ENCODE results near the gene KRT33A. TPM values are rescaled to one million over a fixed set of nuclear protein-coding genes. Genes with fewer than 3 reads are reported as not detected.

The KRT33A gene
- polyA plus RNA-seq, 3 donors = not detected

DNA sequence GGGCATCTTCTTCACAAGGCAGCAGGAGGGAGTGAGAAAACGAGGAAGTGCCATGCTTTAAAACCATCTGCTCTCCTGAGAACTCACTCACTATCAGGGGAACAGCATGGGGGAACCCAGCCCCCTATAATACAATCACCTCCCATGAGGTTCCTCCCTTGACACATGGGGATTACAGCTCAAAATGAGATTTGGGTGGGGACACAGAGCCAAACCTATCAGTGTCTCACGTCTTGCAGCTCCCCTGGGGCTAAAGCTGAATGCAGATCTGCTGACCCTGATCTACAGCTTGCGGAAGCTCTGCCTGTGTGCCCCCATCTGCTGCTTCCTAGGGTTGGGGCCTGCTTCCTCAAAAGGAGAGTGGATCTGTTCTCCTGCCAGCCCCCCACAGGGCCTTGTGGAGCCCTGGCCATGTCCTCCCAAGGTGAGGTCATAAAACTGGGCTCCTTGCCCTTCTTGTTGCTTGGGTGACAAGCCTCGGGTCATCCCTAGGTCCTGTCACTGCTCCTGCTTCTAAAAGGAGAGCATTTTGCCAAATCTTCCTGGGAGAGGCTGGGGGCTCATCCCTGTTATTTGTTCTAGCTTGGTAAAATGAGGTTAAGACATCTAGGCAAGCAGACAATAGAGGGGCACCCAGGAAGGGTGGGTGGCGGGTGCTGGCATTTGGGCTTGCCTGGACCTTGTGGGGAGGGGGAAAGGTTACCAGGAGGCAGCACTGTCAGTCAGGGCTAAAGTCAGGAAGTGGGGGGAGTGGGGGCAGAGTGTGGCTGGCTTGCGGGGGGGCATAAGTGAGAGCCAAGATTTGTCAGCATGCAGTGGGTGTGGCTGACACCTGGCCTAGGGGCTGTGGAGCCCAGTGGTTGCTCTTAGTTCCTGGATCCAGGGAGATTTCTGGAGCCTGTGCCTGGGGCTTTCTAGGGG lies 16.0 kb downstream of the KRT33A start:
- DNase-seq (ENCODE audit: extremely low read depth in 1 of 11, low read depth in 9 of 11, low spot score in 4 of 11) = no peak

DNA sequence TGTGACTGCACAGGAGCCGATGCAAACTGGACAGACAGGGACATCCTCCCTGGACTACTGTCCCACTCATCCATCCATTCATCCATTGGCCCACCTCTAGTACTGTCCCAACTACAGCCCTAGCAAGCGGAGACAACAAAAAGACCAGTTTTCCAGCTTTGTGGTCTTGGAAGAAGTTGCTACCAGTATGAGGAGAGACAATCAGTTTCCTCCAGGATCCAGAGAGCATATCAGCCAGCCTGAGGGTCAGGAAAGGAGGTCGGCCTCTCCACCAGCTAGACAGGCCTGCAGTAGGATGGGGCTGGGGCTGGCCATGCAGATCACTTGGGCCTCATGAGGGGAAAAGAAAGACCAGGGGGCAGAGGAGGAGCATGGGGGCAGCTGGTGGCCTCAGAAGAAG lies 16.8 kb downstream of the KRT33A start:
- no peak for DNase-seq (ENCODE audit: extremely low read depth in 1 of 11, low read depth in 9 of 11, low spot score in 4 of 11)

DNA sequence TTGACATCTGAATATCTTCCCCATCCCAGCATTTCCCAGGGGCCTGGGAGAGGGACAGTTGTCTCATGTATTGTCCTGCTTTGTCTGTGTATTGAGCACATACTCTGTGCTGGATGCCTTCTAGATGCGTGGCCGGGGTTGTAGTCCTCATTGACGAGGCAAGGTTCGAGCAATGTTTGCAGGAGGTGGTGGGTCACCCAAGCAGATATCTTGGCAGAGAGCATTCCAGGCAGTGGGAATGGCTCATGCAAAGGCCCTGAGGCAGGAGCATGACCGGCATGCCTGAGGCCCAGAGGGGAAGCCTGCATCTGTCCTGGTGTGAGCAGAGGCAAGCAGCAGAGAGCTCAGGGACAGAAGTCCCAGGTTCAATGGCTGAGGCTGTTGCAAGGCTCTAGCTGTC lies 17.5 kb downstream of the KRT33A start:
- no peak for DNase-seq (ENCODE audit: extremely low read depth in 1 of 11, low read depth in 9 of 11, low spot score in 4 of 11)

DNA sequence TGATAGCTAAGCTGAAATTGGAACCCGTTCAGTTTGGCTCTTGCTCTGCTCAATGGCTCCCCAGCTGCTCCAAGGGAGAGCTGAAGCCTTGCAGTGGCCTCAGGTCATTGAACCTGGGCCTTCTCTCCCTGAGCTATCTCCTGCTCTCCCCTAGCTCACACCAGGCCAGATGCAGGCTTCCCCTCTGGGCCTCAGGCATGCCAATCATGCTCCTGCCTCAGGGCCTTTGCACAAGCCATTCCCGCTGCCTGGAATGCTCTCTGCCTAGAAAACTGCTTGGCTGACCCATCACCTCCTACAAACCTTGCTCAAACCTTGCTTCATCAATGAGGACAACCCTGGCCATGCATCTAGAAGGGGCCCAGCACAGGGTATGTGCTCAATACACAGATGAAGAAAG lies 18.4 kb downstream of the KRT33A start:
- DNase-seq (ENCODE audit: extremely low read depth in 1 of 11, low read depth in 9 of 11, low spot score in 4 of 11) = no peak

DNA sequence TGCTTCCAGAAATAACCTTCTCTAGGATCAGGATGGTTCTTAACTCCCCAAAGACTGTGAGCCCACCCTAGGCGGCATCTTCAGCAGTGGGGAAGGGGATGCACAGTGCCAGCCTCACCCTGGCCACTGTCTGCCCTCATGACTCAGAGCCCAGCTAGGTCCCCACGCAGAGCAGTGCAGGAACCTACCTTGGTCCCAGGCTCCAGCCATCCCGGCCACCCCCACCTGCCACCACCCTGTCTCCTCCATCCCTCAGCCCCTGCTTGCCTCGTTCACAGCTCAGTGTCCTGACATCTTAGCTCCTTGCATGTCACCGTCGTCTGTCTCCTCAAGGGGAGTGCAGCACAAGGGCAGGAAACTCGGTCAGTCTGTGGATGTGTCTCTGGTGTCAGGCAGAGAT lies 19.0 kb downstream of the KRT33A start:
- DNase-seq (ENCODE audit: extremely low read depth in 1 of 11, low read depth in 9 of 11, low spot score in 4 of 11) = no peak

DNA sequence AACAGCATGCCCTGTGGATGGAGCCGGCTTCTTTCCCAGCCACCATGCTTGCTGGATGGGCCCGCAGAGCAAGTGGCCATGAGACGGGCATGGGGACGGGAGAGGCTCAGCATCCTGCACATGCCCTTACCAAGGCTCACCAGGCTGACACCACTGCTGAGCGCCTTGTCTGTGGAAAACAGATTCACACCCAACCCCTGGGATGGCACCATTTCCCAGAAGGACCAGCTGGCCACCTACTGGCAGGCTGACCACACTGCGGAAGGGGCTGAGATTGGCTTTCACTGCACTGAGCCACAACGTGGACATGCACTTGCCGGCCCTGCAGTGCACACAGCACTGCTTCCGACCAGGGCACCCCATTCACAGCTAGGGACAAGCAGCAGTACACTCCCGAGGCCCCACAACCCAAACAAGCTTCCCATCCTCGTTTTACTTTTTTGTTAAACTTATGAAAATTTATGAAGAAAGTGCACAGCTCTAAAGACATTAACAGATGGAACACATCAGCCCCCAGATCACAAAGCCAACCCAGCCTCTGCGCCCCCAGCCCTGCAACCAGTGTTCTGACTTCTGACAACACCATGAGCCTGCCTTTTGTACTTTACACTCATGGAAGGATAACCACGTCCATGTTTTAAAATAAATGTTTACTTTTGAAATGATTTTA lies 21.2 kb downstream of the KRT33A start:
- DNase-seq (ENCODE audit: extremely low read depth in 1 of 11, low read depth in 9 of 11, low spot score in 4 of 11) = no peak

DNA sequence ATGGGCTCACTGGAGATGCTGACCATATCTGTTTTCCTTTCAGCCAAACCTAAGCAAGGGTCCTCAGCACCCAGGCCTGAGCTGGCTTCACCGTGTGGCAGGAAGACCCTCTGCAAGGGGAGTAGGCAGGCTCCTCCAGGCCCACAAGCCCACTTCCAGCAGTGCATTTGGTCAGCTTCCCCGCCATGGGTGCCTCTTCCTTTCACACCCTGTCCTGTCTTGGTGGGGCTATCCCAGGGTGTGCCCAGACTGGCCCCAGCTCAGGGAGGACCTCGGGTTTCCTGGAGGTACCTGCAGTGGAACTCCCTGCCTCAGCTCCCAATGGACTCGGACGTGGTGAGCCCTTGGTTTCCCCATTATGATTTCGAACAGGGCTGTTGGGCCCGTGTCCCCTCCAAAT lies 22.4 kb downstream of the KRT33A start:
- no peak for DNase-seq (ENCODE audit: extremely low read depth in 1 of 11, low read depth in 9 of 11, low spot score in 4 of 11)

DNA sequence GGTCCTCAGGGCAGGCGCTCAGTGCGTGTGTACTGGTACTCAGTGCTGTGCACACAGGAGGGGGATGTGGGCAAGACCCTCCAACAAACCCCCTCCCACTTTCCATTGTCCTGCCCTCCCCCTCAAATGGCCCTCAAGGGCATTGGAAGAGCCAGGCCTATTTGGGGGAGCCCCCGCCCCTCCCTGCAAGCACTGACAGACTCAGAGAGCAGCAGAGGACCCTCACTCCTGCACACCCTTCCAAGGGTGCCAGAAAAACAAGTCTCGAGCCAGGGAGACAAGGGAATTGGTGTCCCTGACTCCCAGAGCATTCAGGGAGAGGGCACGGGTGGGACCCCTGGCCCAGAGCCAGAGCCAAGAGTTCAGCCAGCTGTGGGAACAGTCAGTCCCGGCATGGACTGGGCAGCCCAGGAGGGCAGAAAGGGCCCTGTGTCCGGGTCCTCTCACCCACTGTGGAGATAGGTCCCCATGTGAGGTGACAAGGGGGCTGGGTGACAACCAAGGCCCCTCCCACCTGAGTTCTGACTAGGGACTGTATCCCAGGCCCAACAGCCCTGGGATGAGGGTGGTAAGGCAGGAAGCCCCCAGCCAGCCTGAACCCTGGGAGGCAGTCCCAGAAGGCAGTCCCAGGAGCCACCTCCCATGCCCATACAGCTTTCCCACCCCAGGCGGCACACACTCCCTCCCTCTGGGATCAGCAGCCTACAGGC lies 23.1 kb downstream of the KRT33A start:
- no peak for DNase-seq (ENCODE audit: extremely low read depth in 1 of 11, low read depth in 9 of 11, low spot score in 4 of 11)

DNA sequence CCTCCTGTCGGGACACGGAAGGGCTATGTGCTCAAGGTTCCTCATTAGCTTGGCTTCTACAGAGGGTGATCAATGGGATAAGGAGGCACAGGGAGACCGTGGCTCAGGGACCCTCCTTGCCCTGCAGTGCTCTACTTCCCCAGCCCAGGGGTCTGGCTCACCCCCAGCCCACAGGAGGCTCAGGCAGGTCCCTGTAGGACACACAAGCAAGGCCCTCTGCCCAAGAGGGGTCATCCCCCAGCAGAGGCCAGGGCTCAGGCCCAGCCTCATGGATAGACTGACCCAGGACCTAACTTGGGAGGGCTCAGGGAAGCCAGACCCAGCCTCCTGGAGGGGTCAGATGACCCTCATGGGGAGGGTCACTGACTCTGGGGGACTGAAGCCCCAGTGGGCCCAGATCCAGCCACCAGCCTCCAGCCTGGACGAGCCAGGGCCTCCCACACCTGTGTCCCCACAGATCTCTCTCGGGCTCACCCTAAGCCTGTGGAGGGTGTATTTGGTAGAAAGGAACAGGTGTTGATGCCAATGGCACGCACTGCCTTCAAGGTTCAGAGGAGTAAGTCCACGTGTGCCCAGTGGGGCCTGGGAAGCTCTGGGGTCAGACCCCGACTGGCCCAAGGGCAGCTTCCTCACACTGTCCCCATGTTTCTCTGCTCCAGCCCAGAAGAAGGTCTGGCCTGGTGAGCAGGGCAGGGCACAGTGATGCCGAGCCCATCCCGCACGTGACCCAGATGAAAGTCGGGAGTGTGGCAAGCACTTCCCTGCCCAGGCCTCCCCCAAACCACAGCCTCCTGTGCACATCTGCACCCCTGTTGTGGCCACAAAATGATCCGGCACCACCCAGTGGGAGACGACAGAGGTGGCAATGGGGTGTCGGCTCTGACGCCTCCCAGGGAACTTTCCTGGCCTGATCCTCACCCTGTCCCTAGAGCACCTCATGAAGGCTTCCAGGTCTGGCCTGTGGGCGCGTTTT lies 24.2 kb downstream of the KRT33A start:
- DNase-seq (ENCODE audit: extremely low read depth in 1 of 11, low read depth in 9 of 11, low spot score in 4 of 11) = no peak

DNA sequence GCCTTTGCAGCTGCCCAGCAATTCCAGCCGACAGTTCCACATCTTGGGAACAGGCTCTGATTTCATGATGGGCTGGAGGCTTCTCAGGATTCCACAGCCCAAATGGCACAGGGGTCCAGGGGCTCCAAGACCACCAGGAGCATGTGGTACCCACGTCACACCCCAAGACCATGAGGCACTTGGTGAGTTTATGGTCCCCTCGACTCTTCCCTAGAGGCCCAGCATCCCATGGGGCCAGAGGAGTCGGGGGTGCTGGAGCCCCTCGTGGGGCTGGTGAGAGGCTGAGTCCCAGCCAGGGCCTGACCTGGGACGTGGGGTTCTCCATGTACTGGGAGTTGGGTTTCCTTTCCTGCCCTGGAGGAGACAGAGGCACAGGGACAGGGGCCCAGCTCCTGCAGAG lies 25.0 kb downstream of the KRT33A start:
- DNase-seq (ENCODE audit: extremely low read depth in 1 of 11, low read depth in 9 of 11, low spot score in 4 of 11) = no peak

DNA sequence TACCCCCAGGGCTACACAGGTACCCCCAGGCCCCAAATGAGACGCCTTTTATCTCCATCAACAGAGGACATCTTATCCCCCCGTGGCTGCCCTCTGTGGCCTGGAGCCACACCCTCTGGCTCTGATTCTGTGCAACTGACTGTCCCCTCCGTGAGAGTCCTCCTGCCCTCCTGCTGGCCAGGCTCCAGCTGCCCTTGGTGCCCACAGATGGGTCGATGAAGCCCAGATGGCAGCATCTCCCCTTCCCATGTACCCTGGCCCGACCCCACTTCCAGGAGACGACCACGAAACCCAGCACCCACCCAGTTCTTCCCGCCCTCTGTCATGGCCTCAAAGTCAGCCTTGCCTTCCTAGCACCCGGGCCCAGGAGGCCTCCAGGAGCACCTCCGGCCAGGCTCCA lies 25.5 kb downstream of the KRT33A start:
- DNase-seq (ENCODE audit: extremely low read depth in 1 of 11, low read depth in 9 of 11, low spot score in 4 of 11) = no peak

DNA sequence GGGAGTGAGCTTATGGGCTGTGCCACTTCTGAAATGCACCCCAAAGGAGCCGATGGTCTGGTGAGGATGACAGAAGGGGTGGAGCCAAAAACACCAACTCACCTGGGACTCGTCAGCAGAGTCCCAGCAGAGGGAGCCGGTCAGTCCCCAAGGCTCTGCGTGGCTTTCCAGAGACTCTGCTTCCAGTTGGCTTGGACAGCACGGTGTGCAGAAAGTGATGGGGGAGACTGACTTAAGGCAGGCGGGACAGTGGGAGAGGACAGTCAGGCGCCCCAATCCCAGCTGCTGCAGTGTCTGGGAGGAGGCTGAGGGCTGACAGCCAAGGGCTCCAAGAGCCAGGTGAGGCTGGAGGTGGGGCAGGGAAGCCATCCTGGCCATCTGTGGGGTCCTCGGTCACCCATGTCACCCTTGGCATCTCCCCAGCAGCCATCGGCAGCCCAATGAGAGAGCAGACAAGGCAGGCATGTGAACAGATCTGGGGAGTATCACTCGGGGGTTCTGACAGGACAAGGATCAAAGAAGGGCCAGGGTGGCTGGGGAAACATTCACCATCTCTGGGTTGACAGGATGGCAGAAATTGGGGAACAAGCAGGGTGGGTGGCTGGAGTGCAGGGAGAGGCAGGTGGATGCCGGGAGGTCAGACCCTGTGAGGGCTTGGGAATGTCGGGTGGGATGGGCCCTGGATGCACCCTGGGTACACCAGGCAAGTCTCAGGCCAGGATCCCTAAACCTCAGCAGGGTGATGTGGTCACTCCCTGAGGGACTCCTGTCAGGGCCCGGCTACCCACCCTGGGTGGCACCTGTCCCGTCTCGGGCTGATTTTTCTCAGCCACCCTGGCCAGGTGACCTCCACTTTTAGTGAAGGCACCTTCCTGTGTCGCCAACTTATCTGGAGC lies 26.2 kb downstream of the KRT33A start:
- DNase-seq (ENCODE audit: extremely low read depth in 1 of 11, low read depth in 9 of 11, low spot score in 4 of 11) = no peak

DNA sequence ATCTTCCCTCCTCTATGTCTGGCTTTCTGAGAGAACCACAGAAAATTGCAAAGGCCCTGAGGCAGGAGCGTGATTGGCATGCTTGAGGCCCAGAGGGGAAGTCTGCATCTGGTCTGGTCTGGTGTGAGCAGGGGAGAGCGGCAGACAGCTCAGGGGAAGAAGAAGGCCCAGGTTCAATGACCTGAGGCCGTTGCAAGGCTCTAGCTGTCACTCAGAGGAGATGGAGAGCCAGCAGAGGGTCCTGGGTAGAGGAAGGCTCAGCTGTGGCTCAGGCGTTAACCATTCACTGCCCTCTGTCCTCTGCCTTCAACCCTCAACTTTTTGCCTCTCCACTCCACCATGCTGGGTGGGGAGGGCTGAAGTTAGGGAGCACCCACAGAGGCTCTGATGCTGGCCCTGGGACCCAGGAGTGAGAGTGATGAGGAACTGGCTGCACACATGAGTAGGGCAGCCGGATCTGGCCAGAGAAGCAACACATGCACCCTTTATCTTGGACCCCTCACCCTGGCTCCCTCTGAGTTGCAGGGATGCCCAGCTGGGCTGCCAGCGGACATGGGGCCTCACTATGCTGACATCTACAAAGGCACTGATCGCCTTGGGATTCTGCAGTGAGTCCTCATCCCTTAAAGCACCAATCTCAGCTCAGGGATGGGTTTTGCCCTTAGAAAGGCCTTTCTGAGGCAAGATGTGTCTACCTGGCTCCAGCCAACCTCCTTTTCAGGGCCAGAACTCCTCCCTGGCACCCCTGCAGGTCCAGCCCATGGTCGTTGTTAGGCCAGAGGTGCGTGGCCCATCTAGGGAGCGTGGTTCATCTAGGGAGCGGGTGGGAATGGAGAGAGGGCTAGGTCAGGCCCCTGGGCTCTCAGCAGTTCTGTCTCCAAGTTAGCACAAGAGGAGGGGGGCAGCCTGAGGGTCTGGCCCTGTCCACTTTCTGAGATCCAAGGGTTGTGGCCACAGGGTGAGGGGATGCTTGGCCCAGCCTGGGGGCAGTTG lies 27.4 kb downstream of the KRT33A start:
- no peak for DNase-seq (ENCODE audit: extremely low read depth in 1 of 11, low read depth in 9 of 11, low spot score in 4 of 11)

DNA sequence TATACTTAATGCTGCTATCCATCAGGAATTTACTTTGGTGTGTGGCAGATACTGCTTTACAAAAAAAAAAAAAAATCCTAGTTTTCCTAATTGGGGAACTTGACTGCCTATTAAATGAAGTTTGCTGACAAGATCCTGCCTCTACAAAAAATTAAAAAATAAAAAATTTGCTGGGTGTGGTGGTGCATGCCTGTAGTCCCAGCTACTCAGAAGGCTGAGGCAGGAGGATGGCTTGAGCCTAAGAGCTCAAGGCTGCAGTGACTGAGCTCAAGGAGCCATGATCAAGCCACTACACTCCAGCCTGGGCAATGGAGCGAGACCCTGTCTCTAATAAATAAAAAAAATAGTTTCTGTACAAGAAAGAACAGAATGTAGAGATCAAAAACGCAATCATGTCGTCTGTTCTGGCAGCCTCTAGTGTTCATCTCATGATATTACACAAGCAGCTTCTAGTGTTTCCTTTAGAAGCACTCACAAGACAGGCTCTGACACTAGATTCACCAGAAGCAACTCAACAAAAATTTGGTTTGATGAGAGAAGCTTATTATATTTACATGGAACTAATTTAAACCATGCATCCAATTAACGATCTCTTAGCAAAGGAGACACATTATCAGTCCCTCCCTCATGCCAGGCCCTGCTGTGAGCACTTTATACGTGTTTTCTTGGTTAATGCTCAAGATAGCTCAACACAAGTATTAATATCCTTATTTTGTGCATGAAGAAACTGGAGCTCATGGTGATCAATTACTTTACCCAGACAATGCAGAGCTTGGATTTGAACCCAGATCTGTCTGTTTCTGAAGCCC lies 28.3 kb downstream of the KRT33A start:
- DNase-seq (ENCODE audit: extremely low read depth in 1 of 11, low read depth in 9 of 11, low spot score in 4 of 11) = peak in 1 of 11 donors; percentile 45

DNA sequence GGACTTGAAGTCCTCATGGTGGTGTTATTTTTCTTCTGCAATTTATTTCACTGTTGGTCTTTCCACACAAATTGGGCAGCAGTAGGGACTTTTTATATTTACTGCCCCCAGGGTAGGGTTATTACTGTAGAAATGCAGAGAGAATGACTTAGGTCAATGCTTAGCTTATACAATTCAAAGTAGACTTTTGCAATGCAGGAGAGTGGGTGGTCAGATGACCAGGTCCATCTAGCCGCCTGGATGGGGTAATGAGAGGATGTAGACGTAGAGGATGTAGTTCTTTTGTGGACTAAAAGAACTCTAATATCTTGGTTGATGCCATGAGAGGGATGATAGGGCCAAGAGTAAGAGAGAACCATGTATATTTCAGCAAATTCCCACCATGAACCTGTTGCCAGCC lies 32.4 kb downstream of the KRT33A start:
- DNase-seq (ENCODE audit: extremely low read depth in 1 of 11, low read depth in 9 of 11, low spot score in 4 of 11) = no peak
